Fibroblast of skin of back (primary cell): Measurements from ENCODE around the gene RTF1.
A peak's percentile ranks its signal among the peaks of the same experiment; 100 is the strongest.

Source experiments
- DNase-seq: peaks from one replicate; pipeline ENCODE4 v3.0.0-alpha.2; 2013

RTF1 gene

GRCh38 chr15:41487802-41488201 lies 70.9 kb downstream of the RTF1 start:
- DNase-seq: no peak

GRCh38 chr15:41489641-41490040 lies 72.7 kb downstream of the RTF1 start:
- no peak for DNase-seq

GRCh38 chr15:41490355-41490754 lies 73.5 kb downstream of the RTF1 start:
- DNase-seq: peak; percentile 94

- DNase-seq: no peak
Measured at GRCh38 chr15:41491889-41492288, 75.0 kb downstream of the RTF1 start.

- no peak for DNase-seq
Measured at GRCh38 chr15:41492597-41493204, 75.8 kb downstream of the RTF1 start.

GRCh38 chr15:41493205-41493901 lies 76.5 kb downstream of the RTF1 start, which contains the start of gene ITPKA:
ITPKA (plus strand) TSS chr15:41493874; CDS start chr15:41493928, 54 bp downstream.
- DNase-seq: peak; percentile 57

- DNase-seq: no peak
Measured at GRCh38 chr15:41493902-41494189, 77.0 kb downstream of the RTF1 start.

GRCh38 chr15:41494190-41494921 lies 77.5 kb downstream of the RTF1 start:
- no peak for DNase-seq

- no peak for DNase-seq
Measured at GRCh38 chr15:41494922-41495735, 78.2 kb downstream of the RTF1 start.

- DNase-seq: no peak
Measured at GRCh38 chr15:41495736-41496599, 79.1 kb downstream of the RTF1 start.

- no peak for DNase-seq
Measured at GRCh38 chr15:41498657-41499056, 81.8 kb downstream of the RTF1 start.

- DNase-seq: peak; percentile 37
Measured at GRCh38 chr15:41499109-41499851, 82.4 kb downstream of the RTF1 start.

- peak; percentile 24 for DNase-seq
Measured at GRCh38 chr15:41501191-41501917, 84.5 kb downstream of the RTF1 start.

GRCh38 chr15:41501931-41502794 lies 85.3 kb downstream of the RTF1 start:
- DNase-seq: no peak

- DNase-seq: no peak
Measured at GRCh38 chr15:41502795-41503668, 86.1 kb downstream of the RTF1 start.

- no peak for DNase-seq
Measured at GRCh38 chr15:41503669-41504010, 86.7 kb downstream of the RTF1 start.

GRCh38 chr15:41504751-41505492 lies 88.0 kb downstream of the RTF1 start:
- DNase-seq: no peak

GRCh38 chr15:41505776-41506175 lies 88.9 kb downstream of the RTF1 start:
- no peak for DNase-seq
